Measurements from ENCODE around the gene EPHA3. TPM values are rescaled to one million over a fixed set of nuclear protein-coding genes. Genes with fewer than 3 reads are reported as not detected.

The EPHA3 gene
- total RNA-seq, 2 experiments from 2014 or later = not detected

- Mint-ChIP-seq H3K4me3 (no peak overlapping the region), H3K27ac (no peak overlapping the region), H3K9me3 (ENCODE audit: low read depth) (peaks cover 2% of the 10 kb centered on the region), H3K4me1 (no peaks in the 10 kb centered on the region), H3K36me3 (no peaks in the 10 kb centered on the region), H3K27me3 (no peaks in the 10 kb centered on the region)
- ATAC-seq (no peak), DNase-seq (no peak)
- CTCF ChIA-PET = no interaction called here
These were observed 288.6 kb downstream of the EPHA3 start for GRCh38 chr3:89395996-89396395.

GRCh38 chr3:89402051-89402450 lies 294.6 kb downstream of the EPHA3 start:
- Mint-ChIP-seq H3K4me3 (no peak overlapping the region), H3K27ac (no peak overlapping the region), H3K9me3 (ENCODE audit: low read depth) (no peaks in the 10 kb centered on the region), H3K4me1 (no peaks in the 10 kb centered on the region), H3K36me3 (no peaks in the 10 kb centered on the region), H3K27me3 (no peaks in the 10 kb centered on the region)
- ATAC-seq = no peak
- CTCF ChIA-PET = no interaction called here
- no peak for DNase-seq

- no peak overlapping the region for H3K27ac Mint-ChIP-seq
- CTCF ChIA-PET = no interaction called here
- H3K4me1 Mint-ChIP-seq = no peaks in the 10 kb centered on the region
- H3K36me3 Mint-ChIP-seq = no peaks in the 10 kb centered on the region
- DNase-seq (no peak), ATAC-seq (no peak)
- peaks cover 3% of the 10 kb centered on the region for H3K9me3 Mint-ChIP-seq (ENCODE audit: low read depth)
- no peak overlapping the region for H3K4me3 Mint-ChIP-seq
- no peaks in the 10 kb centered on the region for H3K27me3 Mint-ChIP-seq
These were observed 297.8 kb downstream of the EPHA3 start for GRCh38 chr3:89405176-89405575.

GRCh38 chr3:89405593-89405992 lies 298.2 kb downstream of the EPHA3 start:
- H3K27me3 Mint-ChIP-seq = no peaks in the 10 kb centered on the region
- H3K4me3 Mint-ChIP-seq = no peak overlapping the region
- no peak for DNase-seq
- H3K36me3 Mint-ChIP-seq = no peaks in the 10 kb centered on the region
- H3K27ac Mint-ChIP-seq = no peak overlapping the region
- H3K4me1 Mint-ChIP-seq = no peaks in the 10 kb centered on the region
- H3K9me3 Mint-ChIP-seq (ENCODE audit: low read depth) = peaks cover 3% of the 10 kb centered on the region
- CTCF ChIA-PET = no interaction called here
- ATAC-seq = no peak

GRCh38 chr3:89411201-89411600 lies 303.8 kb downstream of the EPHA3 start:
- Mint-ChIP-seq H3K36me3 (no peaks in the 10 kb centered on the region), H3K4me1 (no peaks in the 10 kb centered on the region), H3K9me3 (ENCODE audit: low read depth) (peaks cover 6% of the 10 kb centered on the region), H3K27me3 (no peaks in the 10 kb centered on the region), H3K4me3 (no peak overlapping the region), H3K27ac (no peak overlapping the region)
- CTCF ChIA-PET = no interaction called here
- ATAC-seq (no peak), DNase-seq (no peak)

GRCh38 chr3:89414270-89414669 lies 306.8 kb downstream of the EPHA3 start:
- ATAC-seq = no peak
- H3K9me3 Mint-ChIP-seq (ENCODE audit: low read depth) = peaks cover 4% of the 10 kb centered on the region
- H3K4me3 Mint-ChIP-seq = no peak overlapping the region
- no peaks in the 10 kb centered on the region for H3K4me1 Mint-ChIP-seq
- H3K27me3 Mint-ChIP-seq = no peaks in the 10 kb centered on the region
- CTCF ChIA-PET = no interaction called here
- H3K36me3 Mint-ChIP-seq = no peaks in the 10 kb centered on the region
- no peak overlapping the region for H3K27ac Mint-ChIP-seq
- DNase-seq = no peak

GRCh38 chr3:89419647-89420241 lies 312.3 kb downstream of the EPHA3 start:
- Mint-ChIP-seq H3K4me3 (no peak overlapping the region), H3K27ac (no peak overlapping the region), H3K27me3 (no peaks in the 10 kb centered on the region), H3K4me1 (no peaks in the 10 kb centered on the region), H3K36me3 (no peaks in the 10 kb centered on the region), H3K9me3 (ENCODE audit: low read depth) (no peaks in the 10 kb centered on the region)
- ATAC-seq = no peak
- CTCF ChIA-PET = no interaction called here
- DNase-seq = no peak

- Mint-ChIP-seq H3K36me3 (no peaks in the 10 kb centered on the region), H3K4me1 (no peaks in the 10 kb centered on the region), H3K9me3 (ENCODE audit: low read depth) (no peaks in the 10 kb centered on the region), H3K27me3 (no peaks in the 10 kb centered on the region), H3K4me3 (no peak overlapping the region), H3K27ac (no peak overlapping the region)
- CTCF ChIA-PET = no interaction called here
- no peak for DNase-seq
- no peak for ATAC-seq
These were observed 318.6 kb downstream of the EPHA3 start for GRCh38 chr3:89426060-89426459.

GRCh38 chr3:89434621-89435380 lies 327.4 kb downstream of the EPHA3 start:
- Mint-ChIP-seq H3K4me3 (no peak overlapping the region), H3K9me3 (ENCODE audit: low read depth) (peaks cover 8% of the 10 kb centered on the region), H3K27ac (no peak overlapping the region), H3K4me1 (no peaks in the 10 kb centered on the region), H3K27me3 (no peaks in the 10 kb centered on the region), H3K36me3 (no peaks in the 10 kb centered on the region)
- ATAC-seq = no peak
- DNase-seq = no peak
- CTCF ChIA-PET = no interaction called here

GRCh38 chr3:89436846-89437245 lies 329.4 kb downstream of the EPHA3 start:
- H3K27ac Mint-ChIP-seq = no peak overlapping the region
- H3K4me1 Mint-ChIP-seq = no peaks in the 10 kb centered on the region
- DNase-seq = no peak
- no peak overlapping the region for H3K4me3 Mint-ChIP-seq
- ATAC-seq = no peak
- CTCF ChIA-PET = no interaction called here
- H3K27me3 Mint-ChIP-seq = no peaks in the 10 kb centered on the region
- no peaks in the 10 kb centered on the region for H3K36me3 Mint-ChIP-seq
- peaks cover 8% of the 10 kb centered on the region for H3K9me3 Mint-ChIP-seq (ENCODE audit: low read depth)

GRCh38 chr3:89440386-89440785 lies 333.0 kb downstream of the EPHA3 start:
- no peak for DNase-seq
- no peak for ATAC-seq
- Mint-ChIP-seq H3K27ac (no peak overlapping the region), H3K9me3 (ENCODE audit: low read depth) (peaks cover 7% of the 10 kb centered on the region), H3K36me3 (no peaks in the 10 kb centered on the region), H3K27me3 (no peaks in the 10 kb centered on the region), H3K4me1 (no peaks in the 10 kb centered on the region), H3K4me3 (no peak overlapping the region)
- CTCF ChIA-PET = no interaction called here

GRCh38 chr3:89441141-89441540 lies 333.7 kb downstream of the EPHA3 start:
- no peaks in the 10 kb centered on the region for H3K4me1 Mint-ChIP-seq
- CTCF ChIA-PET = no interaction called here
- peaks cover 7% of the 10 kb centered on the region for H3K9me3 Mint-ChIP-seq (ENCODE audit: low read depth)
- no peaks in the 10 kb centered on the region for H3K36me3 Mint-ChIP-seq
- DNase-seq = no peak
- H3K4me3 Mint-ChIP-seq = no peak overlapping the region
- no peaks in the 10 kb centered on the region for H3K27me3 Mint-ChIP-seq
- H3K27ac Mint-ChIP-seq = no peak overlapping the region
- ATAC-seq = no peak

- Mint-ChIP-seq H3K4me1 (no peaks in the 10 kb centered on the region), H3K27ac (no peak overlapping the region), H3K4me3 (no peak overlapping the region), H3K9me3 (ENCODE audit: low read depth) (peaks cover 17% of the 10 kb centered on the region), H3K36me3 (no peaks in the 10 kb centered on the region), H3K27me3 (no peaks in the 10 kb centered on the region)
- no peak for DNase-seq
- no peak for ATAC-seq
- CTCF ChIA-PET = no interaction called here
These were observed 339.2 kb downstream of the EPHA3 start for GRCh38 chr3:89446593-89446992.

GRCh38 chr3:89447243-89447642 lies 339.8 kb downstream of the EPHA3 start:
- no peaks in the 10 kb centered on the region for H3K36me3 Mint-ChIP-seq
- CTCF ChIA-PET = no interaction called here
- DNase-seq = no peak
- ATAC-seq = no peak
- no peaks in the 10 kb centered on the region for H3K4me1 Mint-ChIP-seq
- H3K9me3 Mint-ChIP-seq (ENCODE audit: low read depth) = peaks cover 18% of the 10 kb centered on the region
- H3K4me3 Mint-ChIP-seq = no peak overlapping the region
- no peak overlapping the region for H3K27ac Mint-ChIP-seq
- no peaks in the 10 kb centered on the region for H3K27me3 Mint-ChIP-seq
